Mesenchymal stem cell (in vitro differentiated cells and primary cell): ENCODE results near the gene CHMP2B.

Experiments used
- DNase-seq: peaks from one replicate; pipeline ENCODE4 v3.0.0-alpha.2; 2013
- H2AFZ ChIP-seq: one replicate; pipeline ENCODE4 v1.6.1; 2013; ENCODE audit warnings: low read depth, mild to moderate bottlenecking, control low read depth, inconsistent platforms, low read length, moderate library complexity
- H2AK5ac ChIP-seq: 2 replicates; pipeline ENCODE4 v1.6.1; 2013; ENCODE audit warnings: low read length, moderate library complexity, mild to moderate bottlenecking, inconsistent platforms; ENCODE audit not compliant: severe bottlenecking
- H2BK120ac ChIP-seq: one replicate; pipeline ENCODE4 v1.6.1; 2013; ENCODE audit warnings: low read depth, mild to moderate bottlenecking, inconsistent platforms, low read length, moderate library complexity
- H2BK12ac ChIP-seq, 2 experiments: one replicate each; pipeline ENCODE4 v1.6.1; 2013; ENCODE audit warnings: inconsistent platforms in 2 of 2, low read length in 2 of 2, mild to moderate bottlenecking in 2 of 2, moderate library complexity in 2 of 2, control low read depth in 1 of 2
- H2BK15ac ChIP-seq: one replicate; pipeline ENCODE4 v1.6.1; 2013; ENCODE audit warnings: mild to moderate bottlenecking, low read depth, inconsistent platforms; ENCODE audit not compliant: poor library complexity, severe bottlenecking
- H2BK5ac ChIP-seq: 2 replicates; pipeline ENCODE4 v1.6.1; 2013; ENCODE audit warnings: low read depth, mild to moderate bottlenecking, low read length, control low read depth, inconsistent platforms; ENCODE audit not compliant: poor library complexity, severe bottlenecking
- H3K14ac ChIP-seq, 2 experiments: one replicate each; pipeline ENCODE4 v1.6.1; 2013; ENCODE audit warnings: inconsistent platforms in 2 of 2, low read length in 2 of 2, control low read depth in 1 of 2, mild to moderate bottlenecking in 1 of 2, moderate library complexity in 1 of 2
- H3K18ac ChIP-seq, 2 experiments: one replicate each; pipeline ENCODE4 v1.6.1; 2013; ENCODE audit warnings: inconsistent platforms in 2 of 2, low read length in 2 of 2, control low read depth in 1 of 2, low read depth in 1 of 2, mild to moderate bottlenecking in 1 of 2
- H3K23ac ChIP-seq, 2 experiments: one replicate each; pipeline ENCODE4 v1.6.1; 2013; ENCODE audit warnings: inconsistent platforms in 2 of 2, low read length in 2 of 2, mild to moderate bottlenecking in 2 of 2, moderate library complexity in 2 of 2, control low read depth in 1 of 2
- H3K27ac ChIP-seq: 2 replicates; pipeline ENCODE4 v1.5.1; 2013; ENCODE audit warnings: mild to moderate bottlenecking, moderate library complexity, low read length, control low read depth, inconsistent platforms; ENCODE audit not compliant: poor library complexity, severe bottlenecking
- H3K27me3 ChIP-seq, 2 experiments: 2 replicates each; pipeline versions ENCODE4 v1.6.1 to v1.7.0; 2013; ENCODE audit warnings: low read length in 2 of 2, mild to moderate bottlenecking in 2 of 2, moderate library complexity in 2 of 2, control low read depth in 1 of 2, inconsistent platforms in 1 of 2; ENCODE audit not compliant: control insufficient read depth in 1 of 2, insufficient read depth in 1 of 2
- H3K36me3 ChIP-seq, 2 experiments: 2 replicates each; pipeline versions ENCODE4 v1.6.1 to v1.7.0; 2013; ENCODE audit warnings: low read length in 2 of 2, control low read depth in 1 of 2, inconsistent platforms in 1 of 2, low read depth in 1 of 2, mild to moderate bottlenecking in 1 of 2; ENCODE audit not compliant: insufficient read depth in 2 of 2, control insufficient read depth in 1 of 2
- H3K4ac ChIP-seq, 2 experiments: one replicate each; pipeline ENCODE4 v1.6.1; 2013; ENCODE audit warnings: inconsistent platforms in 2 of 2, low read length in 2 of 2, mild to moderate bottlenecking in 2 of 2, moderate library complexity in 2 of 2, control low read depth in 1 of 2, low read depth in 1 of 2
- H3K4me1 ChIP-seq: 2 replicates; pipeline ENCODE4 v1.6.1; 2013; ENCODE audit warnings: low read depth, low read length, control low read depth; ENCODE audit not compliant: control insufficient read depth, insufficient read depth
- H3K4me2 ChIP-seq: 2 replicates; pipeline ENCODE4 v1.6.1; 2013; ENCODE audit warnings: low read length, mild to moderate bottlenecking, inconsistent platforms; ENCODE audit not compliant: poor library complexity, severe bottlenecking
- H3K4me3 ChIP-seq, 2 experiments: 2 replicates each; pipeline versions ENCODE4 v1.5.1 to v1.7.0; 2013; ENCODE audit warnings: low read length in 2 of 2, mild to moderate bottlenecking in 2 of 2, control low read depth in 1 of 2, low read depth in 1 of 2; ENCODE audit not compliant: insufficient read depth in 1 of 2
- H3K79me1 ChIP-seq: replicated peaks from 2 replicates; pipeline ENCODE4 v1.6.1; 2013; ENCODE audit warnings: mild to moderate bottlenecking, control low read depth, low read length, inconsistent platforms; ENCODE audit not compliant: poor library complexity, severe bottlenecking
- H3K9ac ChIP-seq: 2 replicates; pipeline ENCODE4 v1.7.0; 2013; ENCODE audit warnings: mild to moderate bottlenecking, low read length, moderate library complexity
- H3K9me3 ChIP-seq: 2 replicates; pipeline ENCODE4 v1.7.0; 2013; ENCODE audit warnings: mild to moderate bottlenecking, low read length; ENCODE audit not compliant: control insufficient read depth
- H4K8ac ChIP-seq: one replicate; pipeline ENCODE4 v1.6.1; 2013; ENCODE audit warnings: inconsistent platforms, mild to moderate bottlenecking, low read length, moderate library complexity
- H4K91ac ChIP-seq: one replicate; pipeline ENCODE4 v1.6.1; 2013; ENCODE audit warnings: mild to moderate bottlenecking, low read length, inconsistent platforms
- WGBS: methylation state at CpG from one replicate; pipeline ENCODE4 v1.1.7; 2013; ENCODE audit warnings: mixed read lengths; 5-methylcytosine and 5-hydroxymethylcytosine counted together

CHMP2B gene

DNA sequence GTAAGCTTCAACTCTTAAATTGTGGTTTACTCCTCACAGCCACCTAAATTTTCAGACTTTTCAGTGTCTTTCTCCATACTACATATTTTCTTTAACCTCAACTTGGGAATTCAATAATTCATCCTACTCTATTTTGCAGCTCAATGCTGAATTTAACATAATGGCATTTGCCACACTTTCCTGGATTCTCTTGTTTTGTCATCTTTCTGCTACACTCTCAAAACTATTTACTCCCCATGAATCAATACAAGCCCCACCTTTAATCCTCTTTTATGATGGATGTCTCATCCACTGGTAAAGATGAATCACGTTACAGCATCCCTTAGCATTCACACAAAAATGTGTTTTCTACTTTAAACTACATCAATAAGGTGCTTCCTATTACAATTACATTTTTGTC, 19.6 kb upstream of the CHMP2B start:
- H3K4ac ChIP-seq: no peak overlapping the region
- H2AFZ ChIP-seq: no peak overlapping the region
- H2BK12ac ChIP-seq: no peak overlapping the region
- H2BK120ac ChIP-seq: no peak overlapping the region
- WGBS: 31% methylated on average over 1 of the region's 1 CpG
- no peak overlapping the region for H3K4me3 ChIP-seq
- no peak overlapping the region for H2BK15ac ChIP-seq
- H3K23ac ChIP-seq: no peak overlapping the region
- no peak overlapping the region for H2BK5ac ChIP-seq
- H3K79me1 ChIP-seq: no peaks in the 10 kb centered on the region
- H3K4me1 ChIP-seq: no peaks in the 10 kb centered on the region
- no peaks in the 10 kb centered on the region for H3K27me3 ChIP-seq
- H3K18ac ChIP-seq: no peak overlapping the region
- H3K14ac ChIP-seq: no peak overlapping the region
- H3K9ac ChIP-seq: no peak overlapping the region
- no peaks in the 10 kb centered on the region for H3K36me3 ChIP-seq
- DNase-seq: no peak
- H4K8ac ChIP-seq: no peak overlapping the region
- no peak overlapping the region for H3K27ac ChIP-seq
- no peak overlapping the region for H3K4me2 ChIP-seq
- no peak overlapping the region for H4K91ac ChIP-seq
- no peaks in the 10 kb centered on the region for H3K9me3 ChIP-seq
- H2AK5ac ChIP-seq: no peak overlapping the region

DNA sequence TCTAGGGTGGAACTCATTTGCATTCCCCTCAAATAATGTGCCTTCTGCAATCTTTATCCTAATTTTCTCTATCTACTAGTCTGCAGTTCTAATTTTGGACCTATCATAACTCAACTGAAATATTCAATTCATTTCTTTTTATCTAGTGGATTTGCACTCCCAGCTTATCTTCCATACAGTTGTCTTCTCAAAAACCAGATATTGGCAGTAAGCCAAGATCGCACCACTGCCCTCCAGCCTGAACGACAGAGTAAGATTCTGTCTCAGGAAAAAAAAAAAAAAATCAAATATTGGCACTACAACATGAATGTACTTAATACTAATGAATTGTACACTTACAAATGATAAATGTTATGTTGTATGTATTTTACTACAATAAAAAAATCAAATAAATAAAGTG, 18.0 kb upstream of the CHMP2B start:
- WGBS: 100% methylated on average over 1 of the region's 2 CpGs
- H2AK5ac ChIP-seq: no peak overlapping the region

DNA sequence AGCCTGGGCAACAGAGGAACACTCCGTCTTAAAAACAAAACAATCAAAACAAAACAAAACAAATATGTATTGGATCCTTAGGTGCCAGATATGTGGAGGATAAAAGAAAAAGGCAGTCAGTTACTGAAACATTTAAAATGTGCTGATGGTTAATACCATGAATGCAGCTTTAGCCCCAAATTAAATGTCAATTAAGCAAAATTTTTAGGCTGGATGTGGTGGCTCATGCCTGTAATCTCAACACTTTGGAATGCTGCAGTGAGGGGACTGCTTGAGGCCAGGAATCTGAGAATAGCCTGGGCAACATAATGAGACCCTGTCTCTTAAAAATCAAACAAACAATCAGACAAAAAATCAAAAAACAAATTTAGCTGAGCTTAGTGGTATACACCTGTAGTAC, 8.5 kb upstream of the CHMP2B start:
- Histone ChIP-seq H2BK5ac (no peak overlapping the region), H3K4ac (no peak overlapping the region), H3K23ac (no peak overlapping the region), H3K18ac (no peak overlapping the region), H3K14ac (no peak overlapping the region), H4K91ac (no peak overlapping the region), H2BK120ac (no peak overlapping the region), H2AFZ (no peak overlapping the region), H2BK12ac (no peak overlapping the region), H3K4me3 (no peak overlapping the region), H3K4me1 (no peaks in the 10 kb centered on the region), H2AK5ac (no peak overlapping the region), H3K27ac (no peak overlapping the region), H2BK15ac (no peak overlapping the region), H3K4me2 (no peak overlapping the region), H3K9me3 (no peaks in the 10 kb centered on the region), H3K36me3 (no peaks in the 10 kb centered on the region), H3K9ac (no peak overlapping the region), H4K8ac (no peak overlapping the region), H3K79me1 (no peaks in the 10 kb centered on the region), H3K27me3 (no peaks in the 10 kb centered on the region)
- no CpG with 5 or more reads among the region's 1 CpG for WGBS
- DNase-seq: no peak

More for the DNA sequence above, 18.0 kb upstream of the CHMP2B start:
- H2BK15ac ChIP-seq: no peak overlapping the region
- DNase-seq: no peak
- H3K14ac ChIP-seq: no peak overlapping the region
- H4K91ac ChIP-seq: no peak overlapping the region
- H3K4me1 ChIP-seq: no peaks in the 10 kb centered on the region
- no peak overlapping the region for H2BK120ac ChIP-seq
- no peak overlapping the region for H3K27ac ChIP-seq
- H4K8ac ChIP-seq: no peak overlapping the region
- no peak overlapping the region for H3K4ac ChIP-seq
- no peak overlapping the region for H2BK5ac ChIP-seq
- H3K4me2 ChIP-seq: no peak overlapping the region
- no peaks in the 10 kb centered on the region for H3K36me3 ChIP-seq
- H3K27me3 ChIP-seq: no peaks in the 10 kb centered on the region
- no peak overlapping the region for H3K9ac ChIP-seq
- H3K79me1 ChIP-seq: no peaks in the 10 kb centered on the region
- no peak overlapping the region for H3K4me3 ChIP-seq
- no peak overlapping the region for H3K18ac ChIP-seq
- H3K23ac ChIP-seq: no peak overlapping the region
- no peaks in the 10 kb centered on the region for H3K9me3 ChIP-seq
- no peak overlapping the region for H2AFZ ChIP-seq
- H2BK12ac ChIP-seq: no peak overlapping the region

DNA sequence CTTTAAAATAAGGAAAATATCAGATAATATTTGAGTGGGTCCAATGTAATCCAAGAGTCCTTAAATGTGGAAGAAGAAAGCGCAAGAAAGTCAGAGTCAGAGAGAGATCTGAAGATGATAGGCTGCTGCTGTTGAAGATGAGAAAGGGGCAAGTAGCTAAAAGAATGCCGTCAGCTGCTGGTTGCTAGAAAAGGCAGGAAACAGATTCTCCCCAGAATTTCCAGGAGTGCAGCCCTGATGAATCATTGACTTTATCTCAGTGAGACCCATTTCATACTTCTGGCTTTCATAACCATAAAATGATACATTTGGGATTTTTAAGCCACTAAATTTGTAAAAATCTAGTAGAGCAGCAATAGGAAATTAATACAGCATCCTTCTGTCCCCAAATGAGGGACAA, 7.5 kb upstream of the CHMP2B start:
- H3K9me3 ChIP-seq: no peaks in the 10 kb centered on the region
- H4K91ac ChIP-seq: no peak overlapping the region
- H3K18ac ChIP-seq: no peak overlapping the region
- H3K23ac ChIP-seq: no peak overlapping the region
- WGBS: 93% methylated on average over 1 of the region's 2 CpGs
- no peak overlapping the region for H2BK5ac ChIP-seq
- H3K14ac ChIP-seq: no peak overlapping the region
- no peak overlapping the region for H2BK12ac ChIP-seq
- no peak overlapping the region for H2AFZ ChIP-seq
- H3K27me3 ChIP-seq: no peaks in the 10 kb centered on the region
- H2BK15ac ChIP-seq: no peak overlapping the region
- no peak overlapping the region for H3K4me2 ChIP-seq
- no peak overlapping the region for H3K27ac ChIP-seq
- H3K4me3 ChIP-seq: no peak overlapping the region
- H3K79me1 ChIP-seq: no peaks in the 10 kb centered on the region
- no peak overlapping the region for H3K9ac ChIP-seq
- no peak for DNase-seq
- H3K4me1 ChIP-seq: no peaks in the 10 kb centered on the region
- no peak overlapping the region for H2AK5ac ChIP-seq
- H4K8ac ChIP-seq: no peak overlapping the region
- H2BK120ac ChIP-seq: no peak overlapping the region
- no peaks in the 10 kb centered on the region for H3K36me3 ChIP-seq
- no peak overlapping the region for H3K4ac ChIP-seq
